Nephron (organoid): ENCODE results near the gene CCDC9.

Experiments
- H3K27ac Mint-ChIP-seq, 3 experiments: 2 replicates each; pipeline ENCODE4 v1.8.0; 2020; ENCODE audit warnings: mixed read lengths in 3 of 3, mild to moderate bottlenecking in 2 of 3, moderate library complexity in 1 of 3
- H3K27me3 Mint-ChIP-seq: 2 replicates; pipeline ENCODE4 v1.8.0; 2021; ENCODE audit warnings: low read depth, mild to moderate bottlenecking, moderate library complexity, mixed read lengths
- H3K36me3 Mint-ChIP-seq: 2 replicates; pipeline ENCODE4 v1.8.0; 2020; ENCODE audit warnings: low read depth, mixed read lengths
- H3K4me1 Mint-ChIP-seq: 2 replicates; pipeline ENCODE4 v1.8.0; 2020; ENCODE audit warnings: mixed read lengths
- H3K4me3 Mint-ChIP-seq, 3 experiments: 2 replicates each; pipeline ENCODE4 v1.8.0; 2020; ENCODE audit warnings: mild to moderate bottlenecking in 3 of 3, mixed read lengths in 3 of 3, moderate library complexity in 2 of 3
- H3K9me3 Mint-ChIP-seq: 2 replicates; pipeline ENCODE4 v1.8.0; 2020; ENCODE audit warnings: mixed read lengths
- CTCF ChIP-seq, 3 experiments: fragments of 200-600 bp; sonication (generic); IDR thresholded peaks; one replicate each; pipeline ENCODE4 v1.5.0; 2021; ENCODE audit warnings: antibody characterized with exemption in 3 of 3; ENCODE audit not compliant: unreplicated experiment in 3 of 3

CCDC9 gene

GRCh38 chr19:47302249-47302648 lies 45.9 kb downstream of the CCDC9 start:
- TF ChIP-seq CTCF (IDR thresholded peaks at IDR 0.05; ENCODE audit: unreplicated experiment in 3 of 3), result no peak
- Mint-ChIP-seq H3K4me1 (no peaks in the 10 kb centered on the region), H3K9me3 (no peaks in the 10 kb centered on the region), H3K4me3 (no peak overlapping the region), H3K27ac (no peak overlapping the region), H3K27me3 (peaks cover 16% of the 10 kb centered on the region), H3K36me3 (no peaks in the 10 kb centered on the region)

- Mint-ChIP-seq H3K4me1 (no peaks in the 10 kb centered on the region), H3K27me3 (peaks cover 19% of the 10 kb centered on the region), H3K27ac (no peak overlapping the region), H3K4me3 (no peak overlapping the region), H3K36me3 (no peaks in the 10 kb centered on the region), H3K9me3 (no peaks in the 10 kb centered on the region)
- TF ChIP-seq CTCF (IDR thresholded peaks at IDR 0.05; ENCODE audit: unreplicated experiment in 3 of 3), result no peak
Observed at GRCh38 chr19:47303966-47304365, 47.6 kb downstream of the CCDC9 start.

- Mint-ChIP-seq H3K36me3 (no peaks in the 10 kb centered on the region), H3K27me3 (peaks cover 22% of the 10 kb centered on the region), H3K9me3 (no peaks in the 10 kb centered on the region), H3K27ac (no peak overlapping the region), H3K4me3 (no peak overlapping the region), H3K4me1 (no peaks in the 10 kb centered on the region)
- TF ChIP-seq CTCF (IDR thresholded peaks at IDR 0.05; ENCODE audit: unreplicated experiment in 3 of 3), result peak; percentile 85 to 87 (median 85)
Observed at GRCh38 chr19:47305309-47305751, 49.0 kb downstream of the CCDC9 start.

- H3K27ac Mint-ChIP-seq, result no peak overlapping the region
- no peaks in the 10 kb centered on the region for H3K9me3 Mint-ChIP-seq
- no peaks in the 10 kb centered on the region for H3K4me1 Mint-ChIP-seq
- H3K27me3 Mint-ChIP-seq, result peaks cover 22% of the 10 kb centered on the region
- H3K36me3 Mint-ChIP-seq, result no peaks in the 10 kb centered on the region
- no peak overlapping the region for H3K4me3 Mint-ChIP-seq
- TF ChIP-seq CTCF (IDR thresholded peaks at IDR 0.05; ENCODE audit: unreplicated experiment in 3 of 3), result no peak
Observed at GRCh38 chr19:47306303-47306702, 50.0 kb downstream of the CCDC9 start.

GRCh38 chr19:47309038-47309437 lies 52.7 kb downstream of the CCDC9 start:
- H3K36me3 Mint-ChIP-seq, result no peaks in the 10 kb centered on the region
- no peak for TF ChIP-seq CTCF (IDR thresholded peaks at IDR 0.05; ENCODE audit: unreplicated experiment in 3 of 3)
- peaks cover 28% of the 10 kb centered on the region for H3K27me3 Mint-ChIP-seq
- H3K9me3 Mint-ChIP-seq, result no peaks in the 10 kb centered on the region
- H3K27ac Mint-ChIP-seq, result no peak overlapping the region
- no peak overlapping the region for H3K4me3 Mint-ChIP-seq
- H3K4me1 Mint-ChIP-seq, result no peaks in the 10 kb centered on the region

GRCh38 chr19:47309608-47310007 lies 53.3 kb downstream of the CCDC9 start, which contains the start of gene C5AR1:
Gene C5AR1 (plus strand): TSS chr19:47309861. CDS start chr19:47309896, 35 bp downstream.
- Mint-ChIP-seq H3K4me3 (no peak within 1 kb of the TSS), H3K27ac (no peak within 1 kb of the TSS), H3K9me3 (no peaks in the 10 kb centered on the region), H3K4me1 (no peaks in the 10 kb centered on the region), H3K36me3 (no peaks in the 10 kb centered on the region), H3K27me3 (peaks cover 28% of the 10 kb centered on the region)
- TF ChIP-seq CTCF (IDR thresholded peaks at IDR 0.05; ENCODE audit: unreplicated experiment in 3 of 3), result no peak
